ENCODE data around the gene ACTMAP. TPM values are rescaled to one million over a fixed set of nuclear protein-coding genes. Genes with fewer than 3 reads are reported as not detected.
A peak's percentile ranks its signal among the peaks of the same experiment; 100 is the strongest.

Gene ACTMAP
- total and polyA plus RNA-seq, 2 of the 13 experiments (the other 11 are each of a cell fraction or from before 2014, with no cell fraction given) = 2.2 to 7.9 TPM

- TF ChIP-seq RBM39 (IDR thresholded peaks at IDR 0.05; ENCODE audit: low read depth, low read length, poor library complexity, severe bottlenecking) = no peak
- no peak for TF ChIP-seq ZNF710 (CRISPR knock-in tag; IDR thresholded peaks at IDR 0.05; ENCODE audit: borderline replicate concordance)
- TF ChIP-seq SAP130 (CRISPR knock-in tag; IDR thresholded peaks at IDR 0.05; ENCODE audit: low read depth) = peak; percentile 64
- TF ChIP-seq ZNF598 (CRISPR knock-in tag; IDR thresholded peaks at IDR 0.05; ENCODE audit: borderline replicate concordance) = no peak
- no peak for TF ChIP-seq JUND (CRISPR knock-in tag; IDR thresholded peaks at IDR 0.05)
- TF ChIP-seq ZNF331 (CRISPR knock-in tag; IDR thresholded peaks at IDR 0.05) = peak; percentile 24; the same call in 1 of the 2 replicates
- no peak for TF ChIP-seq TCF12 (IDR thresholded peaks at IDR 0.05)
- no peak for TF ChIP-seq TCF12 (CRISPR knock-in tag; IDR thresholded peaks at IDR 0.05)
- no peak for TF ChIP-seq KDM4B (CRISPR knock-in tag; IDR thresholded peaks at IDR 0.05)
- no peak for TF ChIP-seq MTF2 (CRISPR knock-in tag; IDR thresholded peaks at IDR 0.05; ENCODE audit: borderline replicate concordance)
- TF ChIP-seq RXRB (CRISPR knock-in tag; IDR thresholded peaks at IDR 0.05; ENCODE audit: borderline replicate concordance) = no peak
- TF ChIP-seq ZNF766 (CRISPR knock-in tag; IDR thresholded peaks at IDR 0.05; ENCODE audit: borderline replicate concordance) = no peak
- peak; percentile 12; the same call in 1 of the 2 replicates for TF ChIP-seq PAXIP1 (CRISPR knock-in tag; conservative IDR thresholded peaks at IDR 0.05)
- TF ChIP-seq ZNF550 (CRISPR knock-in tag; IDR thresholded peaks at IDR 0.05; ENCODE audit: borderline replicate concordance) = no peak
- TF ChIP-seq NCOA1 (CRISPR knock-in tag; IDR thresholded peaks at IDR 0.05) = no peak
- TF ChIP-seq EHMT2 (IDR thresholded peaks at IDR 0.05; ENCODE audit: borderline replicate concordance, low read depth, low read length) = no peak
- TF ChIP-seq AKNA (CRISPR knock-in tag; IDR thresholded peaks at IDR 0.05; ENCODE audit: borderline replicate concordance) = no peak
- no peak for TF ChIP-seq YEATS2 (CRISPR knock-in tag; IDR thresholded peaks at IDR 0.05; ENCODE audit: borderline replicate concordance)
These were observed 48.6 kb upstream of the ACTMAP start, which contains the start of gene EGLN2 (continued) for GRCh38 chr19:40798683-40799557.
